GM10266 (cell line): ENCODE data around the gene TFB2M.
"Not testable (repeated sequence)": the region's sequence is repeated elsewhere in the genome, so short reads cannot be mapped to it uniquely, and the experiment has no call there.

Experiments used
- DNase-seq: peaks from one replicate; pipeline ENCODE4 v3.0.0; 2012; ENCODE audit errors: extremely low spot score
- TF ChIP-seq, protein P1 (sequence below): IDR thresholded peaks from 2 replicates; pipeline ENCODE4 v1.5.1; 2012; ENCODE audit warnings: mild to moderate bottlenecking, low read depth; ENCODE audit not compliant: control insufficient read depth, insufficient read depth; ENCODE audit errors: missing control alignments

Gene TFB2M

DNA sequence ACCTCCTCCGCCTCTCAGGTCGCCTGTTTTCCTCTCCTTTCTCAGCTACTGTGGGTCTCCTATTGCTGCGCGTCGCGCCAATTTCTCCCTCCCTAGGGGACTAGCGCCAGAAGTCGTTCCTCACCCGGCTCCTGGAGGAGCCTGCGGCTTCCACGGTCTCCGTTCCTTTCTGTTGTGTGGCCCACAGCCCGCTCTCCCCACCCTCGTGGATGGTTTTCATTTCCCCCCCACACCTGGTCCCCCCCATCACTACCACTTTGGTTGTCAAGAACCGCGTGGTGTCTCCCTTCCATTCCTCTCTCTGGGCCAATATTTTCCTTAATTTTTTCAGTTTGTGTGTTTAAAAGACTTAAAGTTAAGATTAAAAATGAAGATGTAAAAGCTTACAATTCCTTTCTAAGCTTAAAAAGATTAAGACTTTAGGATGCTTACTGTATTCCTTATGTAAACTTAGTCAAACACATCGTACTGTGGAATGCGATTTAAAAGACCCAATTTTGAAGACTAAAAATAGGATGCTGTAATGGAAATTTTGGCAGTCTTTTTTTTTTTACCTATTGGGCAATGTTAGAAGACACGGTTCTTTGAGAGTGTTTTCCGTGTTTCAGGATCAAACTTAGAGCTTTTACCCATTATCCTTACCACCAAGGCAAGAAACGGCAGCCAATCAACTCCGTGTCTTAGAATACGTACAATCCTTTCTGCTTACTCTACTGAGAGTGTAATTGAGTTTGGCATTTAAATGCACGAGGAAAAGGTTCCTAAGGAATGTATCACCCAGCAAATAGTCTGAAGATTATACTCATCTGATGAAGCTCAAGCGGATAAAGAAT, 968 bp upstream of the TFB2M start:
- TF ChIP-seq, protein P1, sequence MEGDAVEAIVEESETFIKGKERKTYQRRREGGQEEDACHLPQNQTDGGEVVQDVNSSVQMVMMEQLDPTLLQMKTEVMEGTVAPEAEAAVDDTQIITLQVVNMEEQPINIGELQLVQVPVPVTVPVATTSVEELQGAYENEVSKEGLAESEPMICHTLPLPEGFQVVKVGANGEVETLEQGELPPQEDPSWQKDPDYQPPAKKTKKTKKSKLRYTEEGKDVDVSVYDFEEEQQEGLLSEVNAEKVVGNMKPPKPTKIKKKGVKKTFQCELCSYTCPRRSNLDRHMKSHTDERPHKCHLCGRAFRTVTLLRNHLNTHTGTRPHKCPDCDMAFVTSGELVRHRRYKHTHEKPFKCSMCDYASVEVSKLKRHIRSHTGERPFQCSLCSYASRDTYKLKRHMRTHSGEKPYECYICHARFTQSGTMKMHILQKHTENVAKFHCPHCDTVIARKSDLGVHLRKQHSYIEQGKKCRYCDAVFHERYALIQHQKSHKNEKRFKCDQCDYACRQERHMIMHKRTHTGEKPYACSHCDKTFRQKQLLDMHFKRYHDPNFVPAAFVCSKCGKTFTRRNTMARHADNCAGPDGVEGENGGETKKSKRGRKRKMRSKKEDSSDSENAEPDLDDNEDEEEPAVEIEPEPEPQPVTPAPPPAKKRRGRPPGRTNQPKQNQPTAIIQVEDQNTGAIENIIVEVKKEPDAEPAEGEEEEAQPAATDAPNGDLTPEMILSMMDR: peak; percentile 18
- DNase-seq: peak; percentile 35

DNA sequence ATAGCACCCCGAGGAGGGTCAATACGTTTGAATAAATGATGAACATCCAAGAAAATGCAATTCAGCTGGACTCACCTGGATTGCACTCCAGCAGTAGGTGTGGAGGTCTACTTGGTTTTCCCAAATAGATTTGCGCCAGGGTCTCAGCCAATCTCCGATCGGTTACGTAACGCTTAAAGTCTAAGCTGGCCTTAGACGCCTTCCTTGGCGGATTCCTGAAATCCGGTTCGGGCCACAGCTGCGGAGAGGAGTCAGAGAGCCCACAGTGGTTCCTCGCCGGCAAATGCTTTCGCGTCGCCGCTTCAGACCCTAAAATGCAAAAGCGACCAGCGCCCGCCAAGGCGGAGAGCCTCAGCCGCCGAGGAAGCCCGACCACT, 322 bp downstream of the TFB2M start:
- TF ChIP-seq, protein P1: no peak
- DNase-seq: no peak

DNA sequence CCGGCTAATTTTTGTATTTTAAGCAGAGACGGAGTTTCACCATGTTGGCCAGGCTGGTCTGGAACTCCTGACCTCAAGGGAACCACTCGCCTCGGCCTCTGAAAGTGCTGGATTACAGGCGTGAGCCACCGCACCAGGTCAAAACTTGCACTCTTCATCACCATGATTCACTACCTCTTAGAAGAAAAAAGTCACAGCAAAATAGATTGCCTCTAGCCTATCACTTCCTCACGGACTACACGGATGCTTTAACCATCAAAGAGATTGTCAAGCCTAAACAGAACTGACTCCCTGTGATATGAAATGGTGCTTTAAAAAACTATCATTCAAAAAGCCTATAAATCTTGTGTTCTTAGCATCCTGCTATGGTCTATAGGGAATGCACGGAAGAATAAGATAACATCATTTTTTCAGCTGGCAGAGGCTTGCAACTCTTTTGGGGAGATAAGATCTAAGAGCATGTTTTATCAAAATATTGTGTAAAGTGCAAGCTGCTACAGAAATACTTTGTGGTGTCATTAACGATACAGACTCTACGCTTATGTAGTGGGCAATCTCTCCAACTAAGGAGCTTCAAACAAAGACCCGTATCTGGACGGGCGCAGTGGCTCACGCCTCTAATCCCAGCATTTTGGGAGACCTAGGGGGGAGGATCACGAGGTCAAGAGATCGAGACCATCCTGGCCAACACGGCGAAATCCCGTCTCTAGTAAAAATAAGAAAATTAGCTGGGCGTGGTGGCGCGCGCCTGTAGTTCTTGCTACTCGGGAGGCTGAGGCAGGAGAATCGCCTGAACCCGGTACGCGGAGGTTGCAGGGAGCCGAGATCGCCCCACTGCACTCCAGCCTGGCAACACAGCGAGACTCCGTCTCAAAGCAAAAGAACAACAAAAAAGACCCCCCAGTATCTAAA, 966 bp downstream of the TFB2M start:
- TF ChIP-seq, protein P1: no peak
- no peak for DNase-seq

DNA sequence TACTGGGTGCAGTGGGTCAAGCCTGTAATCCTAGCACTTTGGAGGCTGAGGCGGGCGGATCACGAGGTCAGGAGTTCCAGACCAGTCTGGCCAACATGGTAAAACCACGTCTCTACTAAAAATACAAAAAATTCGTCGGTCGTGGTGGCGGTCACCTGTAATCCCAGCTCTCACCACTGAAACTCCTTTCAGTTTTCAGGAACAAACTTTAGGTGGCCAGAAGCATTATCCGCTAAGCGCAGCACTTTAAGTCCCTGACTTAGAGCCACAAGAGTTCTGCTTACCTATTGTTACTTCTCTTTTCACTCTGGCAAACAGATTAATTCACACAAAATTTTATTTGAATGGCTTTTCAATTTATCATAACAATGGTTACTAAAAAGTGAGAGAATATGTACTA, 5.2 kb downstream of the TFB2M start:
- DNase-seq: not testable (repeated sequence)

DNA sequence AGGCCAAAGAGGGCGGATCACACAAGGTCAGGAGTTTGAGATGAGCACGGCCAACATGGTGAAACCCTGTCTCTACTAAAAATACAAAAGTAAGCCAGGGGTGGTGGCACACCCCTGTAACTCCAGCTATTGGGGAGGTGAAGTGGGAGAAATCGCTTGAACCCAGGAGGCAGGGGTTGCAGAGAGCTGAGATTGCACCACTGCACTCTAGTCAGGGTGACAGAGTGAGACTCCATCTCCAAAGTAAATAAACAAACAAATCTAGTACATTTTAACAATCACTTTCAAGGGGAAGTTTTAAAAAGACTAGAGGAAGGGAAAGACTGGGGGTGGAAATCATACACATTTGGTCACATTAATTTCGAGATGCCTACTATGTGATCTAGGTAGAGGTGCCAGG, 6.8 kb downstream of the TFB2M start:
- TF ChIP-seq, protein P1: no peak
- no peak for DNase-seq

DNA sequence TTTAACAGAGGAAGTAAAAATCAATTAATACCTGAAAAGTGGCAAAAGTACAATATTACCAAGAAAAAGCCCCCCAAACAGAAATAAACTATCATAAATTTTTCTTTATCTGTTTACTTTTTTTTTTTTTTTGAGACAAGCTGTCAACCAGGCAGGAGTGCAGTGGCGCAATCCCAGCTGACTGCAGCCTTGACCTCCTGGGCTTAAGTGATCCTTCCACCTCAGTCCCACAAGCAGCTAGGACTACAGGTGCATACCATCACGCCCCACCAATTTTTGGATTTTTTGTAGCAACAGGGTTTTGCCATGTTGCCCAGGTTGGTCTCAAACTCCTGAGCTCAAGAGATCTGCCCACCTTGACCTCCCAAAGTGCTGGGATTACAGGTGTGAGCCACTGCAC, 8.0 kb downstream of the TFB2M start:
- no peak for DNase-seq

DNA sequence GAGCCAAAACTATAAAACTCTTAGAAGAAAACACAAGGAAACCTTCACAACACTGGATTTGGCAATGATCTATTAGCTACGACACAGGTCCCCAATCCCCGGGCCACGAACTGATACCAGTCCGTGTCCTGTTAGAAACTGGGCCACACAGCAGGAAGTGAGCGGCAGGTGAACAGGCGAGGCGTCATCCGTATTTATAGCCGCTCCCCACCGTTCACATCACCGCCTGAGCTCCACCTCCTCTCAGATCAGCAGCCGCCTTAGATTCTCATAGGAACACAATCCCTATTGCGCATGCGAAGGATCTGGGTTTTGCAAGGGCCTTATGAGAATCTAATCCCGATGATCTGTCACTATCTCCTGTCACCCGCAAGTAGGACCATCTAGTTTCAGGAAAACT, 11.9 kb downstream of the TFB2M start:
- TF ChIP-seq, protein P1: no peak
- no peak for DNase-seq

More for the DNA sequence above, 8.0 kb downstream of the TFB2M start:
- TF ChIP-seq, protein P1: no peak
